GM21737 (cell line): Measurements from ENCODE around the gene KRTAP5-8.
"Not testable (repeated sequence)": the region's sequence is repeated elsewhere in the genome, so short reads cannot be mapped to it uniquely, and the experiment has no call there.

ENCODE experiments used
- ATAC-seq: cut with Tn5 transposase; IDR thresholded peaks from one replicate; pipeline ENCODE4 v1.9.1; 2021; ENCODE audit warnings: mild to moderate bottlenecking, moderate library complexity; ENCODE audit not compliant: unreplicated experiment

KRTAP5-8 gene

GRCh38 chr11:71505781-71506180 is 32.0 kb upstream of the KRTAP5-8 start:
- no peak for ATAC-seq

GRCh38 chr11:71507102-71507501 is 30.7 kb upstream of the KRTAP5-8 start:
- no peak for ATAC-seq

- no peak for ATAC-seq
Measured at GRCh38 chr11:71518506-71519471, 19.0 kb upstream of the KRTAP5-8 start.

- no peak for ATAC-seq
Measured at GRCh38 chr11:71519546-71519945, 18.3 kb upstream of the KRTAP5-8 start.

- no peak for ATAC-seq
Measured at GRCh38 chr11:71525188-71525937, 12.5 kb upstream of the KRTAP5-8 start.

- ATAC-seq: no peak
Measured at GRCh38 chr11:71525938-71526495, 11.8 kb upstream of the KRTAP5-8 start.

- ATAC-seq: not testable (repeated sequence)
Measured at GRCh38 chr11:71526796-71527575, 10.8 kb upstream of the KRTAP5-8 start, which contains the start of gene KRTAP5-7. Gene KRTAP5-7, plus strand, starts transcription at chr11:71527267. Its CDS starts 34 bp downstream, at chr11:71527301.

GRCh38 chr11:71527576-71528210 is 10.1 kb upstream of the KRTAP5-8 start:
- ATAC-seq: no peak

- ATAC-seq: no peak
Measured at GRCh38 chr11:71530602-71531001, 7.2 kb upstream of the KRTAP5-8 start.

- ATAC-seq: no peak
Measured at GRCh38 chr11:71532036-71532610, 5.7 kb upstream of the KRTAP5-8 start.

- not testable (repeated sequence) for ATAC-seq
Measured at GRCh38 chr11:71534711-71535608, 2.9 kb upstream of the KRTAP5-8 start.

GRCh38 chr11:71535825-71536224 is 2.0 kb upstream of the KRTAP5-8 start:
- ATAC-seq: no peak

GRCh38 chr11:71537537-71537936 is 288 bp upstream of the KRTAP5-8 start:
- no peak for ATAC-seq

- ATAC-seq: no peak
Measured at GRCh38 chr11:71538666-71538990, 803 bp downstream of the KRTAP5-8 start.

GRCh38 chr11:71539017-71539416 is 1.2 kb downstream of the KRTAP5-8 start:
- no peak for ATAC-seq

- not testable (repeated sequence) for ATAC-seq
Measured at GRCh38 chr11:71539971-71540370, 2.1 kb downstream of the KRTAP5-8 start.

- ATAC-seq: not testable (repeated sequence)
Measured at GRCh38 chr11:71540521-71541304, 2.9 kb downstream of the KRTAP5-8 start.

- no peak for ATAC-seq
Measured at GRCh38 chr11:71542382-71542781, 4.6 kb downstream of the KRTAP5-8 start.
